A673 (cell line): ENCODE results near the gene CACNA2D1.

Experiments
- EZH2 ChIP-seq: fragments of 200-600 bp; sonication (generic); IDR thresholded peaks from 2 replicates; pipeline ENCODE4 v1.6.1; 2017; ENCODE audit warnings: borderline replicate concordance, low read depth, mild to moderate bottlenecking, mixed read lengths, antibody characterized with exemption, low read length; ENCODE audit not compliant: poor library complexity, severe bottlenecking
- TF ChIP-seq, protein P1 (sequence below): fragments of 300-800, 200-600 bp; sonication (generic); conservative IDR thresholded peaks from 2 replicates; pipeline ENCODE4 v1.5.1; 2017; ENCODE audit warnings: low read depth, mild to moderate bottlenecking, antibody characterized with exemption, low read length, moderate library complexity, mixed read lengths

DNA sequence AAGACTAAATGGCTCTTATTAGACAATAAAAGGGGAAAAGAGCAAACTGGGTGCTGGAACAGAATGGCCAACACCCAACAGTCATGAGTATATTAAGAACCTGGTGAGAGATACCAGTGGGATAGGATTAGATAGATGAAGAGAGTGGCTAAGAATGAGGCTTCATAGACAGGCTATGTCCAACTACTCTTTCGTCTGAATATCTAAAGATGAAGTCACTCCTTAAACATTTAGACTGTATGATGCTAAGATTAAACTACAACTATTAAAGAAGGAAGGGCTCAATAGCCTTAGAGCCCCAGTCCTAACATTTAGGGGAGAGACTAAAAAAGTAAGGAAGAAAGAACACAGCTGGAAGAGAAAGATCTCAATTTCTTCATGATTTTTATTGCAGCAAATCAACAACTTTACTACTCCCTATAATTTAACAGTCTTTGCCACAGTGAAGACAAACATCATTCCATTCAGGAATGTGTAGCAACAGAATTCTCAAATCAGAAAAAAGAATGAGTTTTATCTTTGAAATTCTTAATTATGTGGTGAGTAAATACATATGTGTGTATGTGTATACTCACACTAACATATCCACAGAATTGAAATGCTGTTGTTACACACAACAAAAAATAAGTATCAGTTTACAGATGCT, 45.6 kb downstream of the CACNA2D1 start:
- no peak for TF ChIP-seq EZH2
- TF ChIP-seq, protein P1, sequence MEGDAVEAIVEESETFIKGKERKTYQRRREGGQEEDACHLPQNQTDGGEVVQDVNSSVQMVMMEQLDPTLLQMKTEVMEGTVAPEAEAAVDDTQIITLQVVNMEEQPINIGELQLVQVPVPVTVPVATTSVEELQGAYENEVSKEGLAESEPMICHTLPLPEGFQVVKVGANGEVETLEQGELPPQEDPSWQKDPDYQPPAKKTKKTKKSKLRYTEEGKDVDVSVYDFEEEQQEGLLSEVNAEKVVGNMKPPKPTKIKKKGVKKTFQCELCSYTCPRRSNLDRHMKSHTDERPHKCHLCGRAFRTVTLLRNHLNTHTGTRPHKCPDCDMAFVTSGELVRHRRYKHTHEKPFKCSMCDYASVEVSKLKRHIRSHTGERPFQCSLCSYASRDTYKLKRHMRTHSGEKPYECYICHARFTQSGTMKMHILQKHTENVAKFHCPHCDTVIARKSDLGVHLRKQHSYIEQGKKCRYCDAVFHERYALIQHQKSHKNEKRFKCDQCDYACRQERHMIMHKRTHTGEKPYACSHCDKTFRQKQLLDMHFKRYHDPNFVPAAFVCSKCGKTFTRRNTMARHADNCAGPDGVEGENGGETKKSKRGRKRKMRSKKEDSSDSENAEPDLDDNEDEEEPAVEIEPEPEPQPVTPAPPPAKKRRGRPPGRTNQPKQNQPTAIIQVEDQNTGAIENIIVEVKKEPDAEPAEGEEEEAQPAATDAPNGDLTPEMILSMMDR, result no peak
